NCI-H2029 treated with DMSO at 0.1 percent for 48 hours (cell line): ENCODE measurements around the gene GET4.
A peak's percentile ranks its signal among the peaks of the same experiment; 100 is the strongest.
"Not testable (repeated sequence)": the region's sequence is repeated elsewhere in the genome, so short reads cannot be mapped to it uniquely, and the experiment has no call there.

Source experiments
- DNase-seq: peaks from one replicate; lab custom pipeline; 2025; lab: John Stamatoyannopoulos, UW

The GET4 gene

DNA sequence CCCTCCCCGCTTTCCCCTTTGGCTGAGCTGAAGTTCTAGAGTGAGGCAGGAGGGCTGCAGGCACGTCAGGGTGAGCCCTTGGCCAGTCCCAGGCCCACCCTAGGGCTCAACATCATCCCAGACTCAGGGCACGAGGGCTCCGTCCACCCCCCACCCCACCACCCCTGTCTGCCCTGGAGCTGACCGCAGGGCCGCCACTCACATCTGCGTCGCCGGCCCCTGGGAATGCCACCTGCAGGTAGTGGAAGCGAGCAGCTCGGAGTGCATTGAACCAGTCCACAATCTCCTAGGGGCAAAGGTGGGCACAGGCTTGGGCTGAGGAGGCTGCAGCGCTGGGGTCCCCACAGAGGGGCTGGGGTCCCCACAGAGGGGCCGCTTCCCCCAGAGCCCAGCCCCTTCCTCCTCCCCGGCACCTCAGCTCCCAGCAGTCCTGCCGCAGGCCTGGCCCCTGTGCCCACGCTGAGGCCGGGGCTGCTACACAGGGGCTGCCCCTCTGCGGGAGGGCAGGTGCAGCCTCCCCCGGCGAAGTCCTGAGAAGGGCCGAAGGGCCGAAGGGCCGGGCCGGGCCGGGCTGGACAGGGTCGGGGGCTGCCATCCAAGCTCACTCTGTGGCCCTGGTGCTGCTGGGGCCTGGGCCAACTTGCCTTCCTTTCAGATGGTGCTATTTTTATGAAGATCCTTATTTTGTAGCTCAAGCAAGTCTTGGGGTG, 24.1 kb downstream of the GET4 start:
- DNase-seq = no peak

DNA sequence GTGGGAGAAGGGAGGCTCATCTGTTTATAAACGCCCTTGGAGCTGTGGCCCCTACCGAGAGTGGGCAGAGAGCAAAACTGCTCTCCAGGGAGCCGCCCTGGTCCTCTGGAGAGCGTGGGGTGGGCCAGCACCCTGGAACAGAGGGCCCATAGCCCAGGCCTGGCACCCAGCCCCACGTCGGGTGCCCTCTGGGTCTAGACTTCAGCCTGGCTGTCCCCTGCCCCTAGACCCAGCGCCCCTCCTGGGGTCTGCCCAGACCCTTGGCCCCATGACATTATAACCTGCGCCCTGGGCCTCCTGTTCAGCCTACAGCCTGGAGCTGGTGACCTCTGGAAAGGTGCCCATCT, 24.7 kb downstream of the GET4 start:
- DNase-seq = no peak

DNA sequence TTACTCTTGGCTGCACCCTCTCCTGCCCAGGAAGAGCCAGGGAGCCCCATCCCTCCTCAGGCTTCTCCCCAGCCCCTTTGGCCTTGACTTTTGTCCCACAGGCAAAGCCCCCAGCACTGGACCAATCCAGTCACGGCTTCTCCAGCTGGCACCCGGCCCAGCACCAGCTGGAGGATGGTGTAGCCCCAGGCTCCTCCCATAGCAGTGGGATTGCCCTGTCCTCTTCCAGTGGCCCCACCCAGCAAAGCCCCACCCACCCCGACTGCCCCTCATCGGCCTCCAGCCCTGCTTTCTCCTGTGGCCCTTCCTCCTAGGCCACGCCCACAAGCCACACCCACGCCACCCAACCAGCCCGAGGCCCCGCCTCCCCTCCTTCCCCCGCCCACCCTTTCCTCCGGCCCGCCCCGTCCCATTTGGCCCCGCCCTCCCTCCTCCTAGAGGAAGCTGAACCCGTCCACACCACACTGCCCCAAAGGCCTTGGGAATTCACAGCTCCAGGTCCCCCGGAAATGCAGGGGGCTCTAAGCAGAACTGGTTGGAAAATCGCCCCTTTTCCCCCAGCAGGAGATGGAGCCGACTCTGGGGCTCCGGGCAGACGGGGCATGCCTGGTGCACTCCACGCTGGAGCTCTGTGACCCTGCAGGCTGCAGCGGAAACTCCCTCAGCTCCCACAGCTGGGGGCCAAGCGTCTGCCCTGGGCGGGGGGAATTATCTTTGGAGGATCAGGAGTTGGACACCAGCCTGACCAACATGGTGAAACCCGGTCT, 25.2 kb downstream of the GET4 start:
- peak; percentile 65 for DNase-seq

DNA sequence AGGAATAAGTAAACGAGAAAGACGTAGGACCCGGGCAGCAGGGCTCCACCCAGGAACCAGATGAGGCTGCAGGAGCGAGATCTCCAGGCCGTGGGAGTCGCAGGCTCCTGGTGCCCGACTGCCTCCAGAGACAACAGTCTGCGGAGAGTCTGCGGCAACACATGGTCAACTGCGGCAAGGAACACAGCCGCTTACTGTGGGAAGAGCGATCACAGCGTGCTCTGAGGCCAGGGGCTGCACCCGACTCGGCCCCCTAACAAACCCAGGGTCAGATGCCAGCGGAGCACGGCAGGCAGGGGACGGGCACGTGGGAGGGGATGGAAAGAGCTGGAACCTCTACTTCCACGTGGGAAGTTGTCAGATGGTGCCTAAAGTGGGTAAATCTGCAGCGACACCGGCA, 26.6 kb downstream of the GET4 start:
- no peak for DNase-seq

DNA sequence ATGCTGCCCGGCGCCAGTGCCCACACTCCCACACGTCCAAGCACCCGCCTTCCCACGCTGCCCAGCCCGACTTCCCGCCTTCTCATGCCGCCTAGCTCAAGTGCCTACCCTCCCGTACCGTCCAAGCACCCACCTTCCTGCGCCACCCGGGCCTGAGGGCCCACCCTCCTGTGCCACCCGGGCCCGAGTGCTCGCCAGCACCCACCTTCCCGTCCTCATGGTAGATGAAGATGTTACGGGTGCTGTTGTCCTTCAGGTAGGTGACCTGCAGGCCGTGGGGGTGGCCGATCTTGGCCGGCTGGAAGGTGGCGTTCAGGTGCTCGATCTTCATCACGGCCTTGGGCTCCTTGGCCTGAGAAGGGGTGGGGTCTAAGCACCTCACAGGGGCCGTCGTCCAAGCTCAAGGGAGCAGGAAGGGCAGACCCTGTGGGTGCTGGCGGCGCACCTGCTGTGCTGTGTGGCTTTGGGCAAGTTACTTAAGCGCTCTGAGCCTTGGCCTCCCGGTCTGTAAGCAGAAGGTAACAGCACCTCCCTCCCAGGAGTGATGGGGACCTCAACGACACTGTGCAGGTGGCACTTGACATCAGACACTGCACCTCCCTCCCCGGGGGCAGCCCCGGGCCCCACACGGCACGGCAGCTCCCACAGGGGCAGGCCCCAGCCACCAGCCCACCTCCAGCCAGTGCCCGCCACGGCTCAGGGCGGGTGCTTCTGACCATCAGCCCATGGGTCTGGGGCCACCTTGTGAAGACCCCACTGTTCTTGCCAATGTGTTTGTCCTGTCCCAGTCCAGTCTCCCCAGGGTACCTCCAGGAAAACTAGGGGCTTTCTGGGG, 27.8 kb downstream of the GET4 start:
- no peak for DNase-seq

DNA sequence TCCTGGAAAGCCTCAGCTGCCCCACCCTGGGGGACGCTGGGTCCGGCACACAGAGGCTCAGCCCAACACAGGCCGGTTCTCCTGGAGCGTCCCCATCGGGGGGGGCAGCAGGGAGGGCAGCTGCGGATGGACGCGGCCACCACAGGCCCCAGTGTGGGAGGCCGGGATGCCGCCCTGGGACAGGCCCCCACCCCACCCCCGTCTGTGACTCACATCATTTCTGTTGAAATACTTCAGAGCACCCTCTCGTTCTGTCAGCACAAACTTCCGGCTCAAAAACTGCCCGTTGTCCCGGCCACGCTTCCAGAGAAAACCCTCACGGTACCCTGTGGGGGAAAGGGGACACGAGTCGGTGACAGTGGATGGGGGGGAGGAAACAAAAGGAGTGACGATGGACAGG, 28.5 kb downstream of the GET4 start:
- DNase-seq = no peak

DNA sequence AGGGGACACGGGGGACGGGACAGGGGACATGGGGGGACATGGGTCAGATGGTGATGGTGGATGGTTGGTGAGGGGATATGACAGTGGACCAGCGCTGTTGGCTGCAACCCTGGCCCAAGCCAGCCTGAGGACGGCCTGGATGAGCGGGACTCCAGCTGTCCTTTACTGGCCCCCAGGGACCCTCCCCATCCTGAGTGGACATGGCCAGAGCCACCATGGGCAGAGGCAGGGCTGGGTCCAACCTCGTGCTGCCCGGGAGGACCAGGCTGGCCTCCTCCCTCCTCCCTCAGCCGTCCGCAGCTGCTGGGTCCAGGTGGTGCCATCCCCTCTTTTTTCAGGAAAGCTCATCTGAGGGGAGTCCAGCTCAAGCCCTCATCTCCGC, 30.4 kb downstream of the GET4 start:
- DNase-seq = no peak

DNA sequence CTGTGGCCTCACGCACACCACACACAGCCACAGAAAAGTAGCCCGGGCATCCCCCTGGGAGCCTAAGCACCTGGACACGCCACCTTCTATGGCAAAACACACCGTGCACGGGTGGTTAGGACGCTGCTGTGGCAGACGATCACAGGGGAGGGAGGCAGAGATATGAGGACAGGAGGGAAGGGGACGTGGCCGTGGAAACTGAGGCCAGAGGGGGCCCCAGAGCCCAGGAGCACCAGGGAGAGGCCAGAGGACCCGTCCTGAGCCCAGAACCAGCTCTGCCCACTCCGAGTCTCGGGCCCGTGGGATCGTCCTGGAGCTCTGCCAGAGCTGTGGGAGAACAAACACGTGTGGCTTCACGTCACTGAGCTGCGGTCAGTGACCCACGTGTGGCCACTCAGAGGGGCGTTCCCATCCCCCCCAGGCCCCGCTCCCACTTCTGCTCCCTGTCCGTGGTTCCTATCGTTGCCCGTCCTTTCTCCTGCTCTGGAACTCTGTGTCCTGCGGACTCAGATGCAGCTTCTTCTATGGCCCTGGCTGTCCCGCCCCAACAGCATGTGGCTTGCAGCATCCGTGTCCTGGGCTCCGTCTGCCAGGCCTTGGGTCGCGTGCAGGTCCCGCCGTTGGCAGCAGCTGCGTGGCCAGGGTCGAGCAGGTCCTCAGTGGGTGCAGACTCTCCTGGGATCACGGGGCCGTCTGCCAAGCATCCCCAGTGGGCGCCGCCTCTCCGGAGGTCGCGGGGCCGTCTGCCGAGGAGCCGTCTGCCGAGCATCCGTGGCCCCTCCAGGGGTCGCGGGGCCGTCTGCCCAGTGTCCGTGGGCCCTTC, 31.0 kb downstream of the GET4 start:
- DNase-seq = no peak

DNA sequence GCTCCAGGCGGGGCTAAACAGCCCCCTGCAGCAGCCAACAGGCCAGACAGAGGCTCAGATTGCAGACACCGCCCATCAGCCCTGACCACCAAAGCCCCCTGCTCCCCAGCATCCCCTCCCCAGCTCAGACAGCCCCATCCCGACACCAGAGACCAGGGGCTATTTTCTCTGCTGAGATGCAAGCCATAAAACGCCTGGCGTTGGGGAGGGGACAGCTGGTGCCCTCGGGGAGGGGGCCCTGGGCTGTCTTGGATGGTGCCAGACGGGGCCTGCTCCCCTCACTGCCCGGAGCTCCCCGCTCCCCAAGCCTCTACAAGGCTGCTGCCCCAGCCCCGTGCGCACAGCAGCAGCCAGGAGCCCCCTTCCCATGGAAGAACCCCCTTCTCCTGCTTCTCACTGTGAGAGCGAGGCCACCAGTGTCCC, 31.8 kb downstream of the GET4 start:
- no peak for DNase-seq

DNA sequence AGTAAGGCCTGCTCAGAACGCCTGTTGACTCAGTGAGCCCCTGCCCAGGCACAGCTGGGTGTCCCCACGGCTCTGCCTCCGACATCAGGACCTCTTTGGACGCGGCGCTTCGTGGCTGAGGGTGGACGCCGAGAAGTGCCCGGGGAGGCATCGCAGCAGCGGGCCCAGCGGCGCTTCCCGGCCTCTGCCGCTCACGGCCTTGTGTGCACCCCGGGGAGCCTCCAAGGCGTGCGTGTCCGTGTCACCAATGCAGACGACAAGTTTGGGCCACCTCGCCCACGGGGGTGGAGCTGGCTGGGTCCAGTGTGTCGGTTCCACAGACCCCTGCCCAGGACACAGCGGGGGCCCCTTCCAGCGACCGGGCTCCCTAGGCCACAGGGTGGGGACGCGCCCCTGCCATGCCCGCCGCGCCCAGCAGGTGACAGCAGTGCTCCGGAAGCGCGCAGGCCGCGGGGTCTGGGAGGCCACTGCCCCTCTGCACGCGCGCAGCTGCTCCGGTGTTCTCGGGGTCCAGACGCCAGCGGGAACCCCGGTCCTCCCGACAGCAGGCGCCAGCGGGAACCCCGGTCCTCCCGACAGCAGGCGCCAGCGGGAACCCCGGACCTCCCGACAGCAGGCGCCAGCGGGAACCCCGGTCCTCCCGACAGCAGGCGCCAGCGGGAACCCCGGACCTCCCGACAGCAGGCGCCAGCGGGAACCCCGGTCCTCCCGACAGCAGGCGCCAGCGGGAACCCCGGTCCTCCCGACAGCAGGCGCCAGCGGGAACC, 32.4 kb downstream of the GET4 start:
- not testable (repeated sequence) for DNase-seq

DNA sequence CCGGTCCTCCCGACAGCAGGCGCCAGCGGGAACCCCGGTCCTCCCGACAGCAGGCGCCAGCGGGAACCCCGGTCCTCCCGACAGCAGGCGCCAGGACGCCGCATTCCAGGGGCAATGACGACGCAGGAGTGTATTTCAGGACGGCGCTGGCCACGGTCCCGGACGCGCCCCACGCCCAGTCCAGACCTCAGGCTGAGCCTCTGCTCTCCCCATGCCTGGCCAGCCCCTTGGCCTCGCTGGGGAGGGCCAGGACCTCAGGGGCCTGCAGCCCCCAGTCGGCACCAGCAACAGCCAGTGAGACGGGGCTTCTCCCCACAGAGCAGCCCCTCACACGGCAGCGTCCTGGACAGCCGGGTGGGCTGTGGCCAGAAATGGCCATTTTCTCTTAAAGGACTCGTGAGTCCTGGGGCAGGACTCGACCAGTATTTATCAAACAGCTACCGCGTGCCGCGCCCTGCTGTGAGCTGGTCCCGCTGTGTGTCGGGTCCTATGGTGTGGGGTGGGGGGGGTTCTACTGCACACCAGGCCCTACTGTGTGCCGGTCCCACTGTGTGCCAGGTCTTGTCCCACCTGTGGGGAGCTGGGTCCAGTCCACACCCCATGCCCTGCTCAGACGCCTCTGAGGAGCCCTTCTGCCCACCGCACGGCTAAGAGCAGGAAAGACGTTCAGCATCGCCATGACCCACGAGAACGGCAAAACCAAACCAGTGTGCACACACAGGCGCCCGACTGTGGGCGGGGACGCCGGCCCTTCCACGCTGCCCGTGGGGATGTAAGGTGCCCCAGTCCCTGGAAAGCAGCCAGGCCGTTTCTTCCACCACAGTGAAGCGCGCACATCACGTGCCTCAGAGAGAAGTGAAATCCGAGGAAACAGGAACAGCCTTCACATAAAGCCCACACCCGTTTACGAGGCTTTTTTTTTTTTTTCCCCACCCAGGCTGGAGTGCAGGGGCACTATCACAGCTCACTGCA, 33.3 kb downstream of the GET4 start:
- no peak for DNase-seq

DNA sequence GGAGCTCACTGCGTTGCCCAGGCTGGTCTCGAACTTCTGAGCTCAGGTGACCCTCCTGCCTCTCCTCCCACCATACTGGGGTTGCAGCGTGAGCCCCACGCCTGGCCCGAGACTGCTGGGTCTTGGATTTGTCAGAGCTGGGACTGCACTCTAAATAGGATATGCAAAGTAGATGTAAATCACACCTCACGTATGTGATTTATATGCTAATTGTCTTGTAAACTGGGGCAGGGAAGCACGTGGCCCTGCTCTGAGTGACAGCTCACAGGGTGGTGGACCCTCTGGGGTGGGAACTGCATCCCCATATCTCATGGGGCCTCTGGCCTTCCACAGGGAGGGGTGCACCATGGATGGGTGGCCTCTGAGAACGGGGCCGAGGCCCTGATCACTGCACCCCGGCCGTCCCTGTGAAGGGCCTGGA, 34.1 kb downstream of the GET4 start:
- no peak for DNase-seq

DNA sequence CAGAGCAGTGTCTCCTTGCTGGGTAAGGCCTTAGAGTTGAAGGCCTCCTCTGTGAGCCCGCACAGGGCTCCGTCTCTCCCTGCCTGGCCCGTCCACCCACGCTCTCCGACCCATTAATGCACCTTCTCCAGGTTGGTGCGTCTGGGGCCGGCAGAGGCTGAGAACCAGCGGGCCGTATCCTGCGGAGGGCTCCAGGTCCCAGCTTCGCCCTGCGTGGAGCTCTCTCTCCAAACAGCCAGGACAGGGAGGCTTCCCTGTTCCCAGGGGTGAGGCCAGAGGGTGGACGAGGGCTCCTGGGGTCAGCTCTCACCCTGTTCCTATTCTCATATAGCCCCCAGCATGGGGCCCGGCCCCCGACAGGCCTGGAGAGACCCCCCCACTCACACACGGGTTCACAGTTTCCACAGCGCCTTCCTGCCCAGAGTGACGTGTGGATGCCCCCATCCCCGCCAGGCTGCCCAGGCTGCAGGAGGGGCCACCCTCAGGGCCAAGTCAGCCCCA, 34.6 kb downstream of the GET4 start:
- DNase-seq = no peak

DNA sequence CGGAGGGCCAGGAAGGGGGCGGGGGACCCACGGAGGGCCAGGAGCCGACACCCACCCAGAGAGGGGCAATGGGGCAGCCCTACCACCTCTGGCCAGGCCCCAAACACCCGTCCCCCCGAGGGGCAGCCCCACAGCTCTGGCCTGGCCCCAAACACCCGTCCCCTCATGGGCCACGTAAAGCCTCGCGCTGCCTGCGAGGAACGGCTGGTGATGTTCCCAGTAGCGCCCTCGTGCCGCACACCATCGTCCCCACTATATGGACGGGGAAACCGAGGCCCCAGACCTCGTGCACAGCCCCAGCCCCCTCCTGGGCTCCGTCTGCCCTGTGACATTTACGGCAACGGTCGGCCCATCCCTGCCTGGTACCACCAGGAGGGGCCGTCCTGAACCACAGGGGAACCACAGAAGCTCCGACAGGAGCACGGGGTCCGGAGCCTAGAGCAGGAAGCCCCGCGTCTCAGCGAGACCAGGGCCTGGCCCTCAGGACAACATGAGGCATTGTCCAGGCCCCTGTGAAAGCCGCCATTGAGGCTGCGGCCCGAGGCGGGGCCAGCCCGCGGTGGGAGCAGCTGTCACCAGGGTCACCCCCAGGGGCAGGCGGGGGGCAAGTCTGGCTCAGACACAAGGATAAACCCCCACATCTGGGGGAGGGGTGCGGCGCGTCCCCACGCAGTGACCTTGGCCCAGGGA, 35.6 kb downstream of the GET4 start:
- DNase-seq = no peak

DNA sequence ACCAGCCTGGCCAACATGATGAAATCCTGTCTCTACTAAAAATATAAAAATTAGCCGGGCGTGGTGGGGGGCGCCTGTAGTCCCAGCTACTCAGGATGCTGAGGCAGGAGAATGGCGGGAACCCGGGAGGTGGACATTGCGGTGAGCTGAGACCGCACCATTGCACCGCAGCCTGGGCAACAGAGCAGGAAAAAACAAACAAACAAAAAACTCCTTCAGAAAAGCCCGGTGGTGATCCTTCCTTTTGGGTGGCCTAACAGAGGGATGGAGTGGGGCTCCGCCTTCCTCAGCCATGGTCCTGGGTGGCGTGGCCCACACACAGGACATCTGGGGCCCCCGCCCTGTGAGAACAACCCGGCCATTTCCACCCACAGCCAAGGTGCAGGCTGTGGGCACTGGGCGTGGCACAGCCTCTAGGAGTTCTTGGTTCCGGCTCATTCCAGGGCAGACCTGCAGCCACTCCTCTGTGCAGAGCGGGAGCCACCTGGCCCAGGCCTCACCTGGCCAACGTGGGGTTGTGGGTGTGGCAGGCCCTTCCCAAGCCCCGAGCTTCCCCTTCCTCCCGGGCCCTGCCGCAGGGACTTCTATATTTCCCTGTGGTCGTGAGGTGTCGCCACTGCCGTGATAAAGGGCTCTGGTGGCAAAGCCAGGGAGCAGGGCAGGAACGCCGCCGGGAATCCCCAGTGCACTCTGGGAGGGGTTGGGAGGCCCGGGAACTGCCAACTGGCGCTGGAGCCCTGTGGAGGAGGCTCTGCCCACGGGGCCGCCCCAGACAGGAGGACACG, 37.6 kb downstream of the GET4 start:
- no peak for DNase-seq

DNA sequence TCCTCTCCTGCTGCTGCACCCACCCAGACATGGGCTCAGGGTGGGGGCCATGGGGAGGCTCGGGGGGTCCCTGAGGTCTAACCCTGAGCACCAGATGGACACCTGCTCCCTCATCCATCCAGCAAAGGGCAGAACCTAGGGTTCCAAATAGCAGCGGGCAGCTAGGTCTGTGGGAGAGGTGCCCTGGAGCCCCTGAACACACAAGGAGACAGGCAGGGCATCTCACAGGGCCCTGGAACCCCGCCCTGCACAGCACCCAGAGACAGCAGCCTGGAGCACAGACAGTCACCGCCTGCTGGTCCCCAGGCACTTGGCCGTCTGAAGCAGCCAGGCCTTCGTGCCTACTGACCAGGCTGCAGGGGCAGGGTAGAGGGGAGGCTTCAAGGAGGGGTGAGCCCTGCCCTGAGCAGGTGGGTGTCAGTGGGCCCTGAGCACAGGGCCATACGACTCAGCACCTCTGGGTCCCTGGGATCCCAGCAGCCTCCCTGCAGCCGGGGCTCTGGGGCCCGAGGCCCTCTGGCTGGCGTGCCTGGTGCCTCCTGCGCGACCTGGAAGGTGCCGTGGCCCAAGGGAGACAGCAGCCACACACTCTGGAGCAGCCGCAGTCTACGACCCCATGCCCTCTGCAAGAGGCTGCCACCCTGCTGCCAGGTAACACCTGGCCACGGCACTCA, 38.3 kb downstream of the GET4 start:
- DNase-seq = no peak

DNA sequence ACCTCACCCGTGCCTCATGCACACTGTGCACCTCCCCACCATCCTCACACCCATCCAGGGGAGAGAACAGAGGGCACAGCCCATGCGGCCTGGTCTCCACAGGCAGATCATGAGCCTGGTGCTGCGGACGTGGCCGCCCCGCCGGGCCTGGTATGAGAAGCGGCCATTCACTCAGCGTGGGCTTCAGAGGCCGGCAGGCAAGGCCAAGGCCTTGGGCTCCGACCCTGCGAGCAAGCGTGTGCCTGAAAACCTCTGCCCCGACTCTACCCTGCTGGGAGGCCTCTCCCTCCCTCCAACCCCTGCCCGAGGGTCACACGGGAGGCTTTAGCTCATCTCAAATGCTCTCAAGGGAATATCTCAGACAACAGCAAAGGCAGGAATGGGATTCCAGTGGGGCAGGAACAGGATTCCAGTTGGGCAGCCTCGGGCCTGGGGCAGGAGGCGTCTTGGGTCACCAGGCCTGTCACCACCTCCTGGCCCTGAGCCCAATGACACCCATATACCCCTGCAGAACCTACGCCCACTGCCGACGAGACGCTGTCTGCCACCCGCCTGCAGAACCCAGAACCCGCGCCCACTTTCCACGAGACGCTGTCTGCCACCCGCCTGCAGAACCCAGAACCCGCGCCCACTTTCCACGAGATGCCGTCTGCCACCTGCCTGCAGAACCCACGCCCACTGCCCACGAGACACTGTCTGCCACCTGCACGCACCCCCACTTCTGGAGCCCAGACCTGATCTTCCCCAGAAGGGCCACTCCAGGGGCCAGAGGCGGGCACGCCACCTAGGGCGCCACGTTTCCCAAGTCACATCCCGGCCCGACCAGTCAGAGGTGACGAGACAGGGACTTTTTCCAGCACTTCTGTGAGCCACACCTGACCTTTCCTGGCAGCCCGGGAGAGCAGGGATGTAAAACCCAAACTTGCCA, 39.2 kb downstream of the GET4 start:
- DNase-seq = no peak
